ENCODE data around the gene KATNB1. TPM values are rescaled to one million over a fixed set of nuclear protein-coding genes. Genes with fewer than 3 reads are reported as not detected.

The KATNB1 gene
- total RNA-seq, 1 donor from 2014 or later, result 33.5 TPM

GRCh38 chr16:57741660-57742191, 6.2 kb downstream of the KATNB1 start:
- Mint-ChIP-seq H3K27ac (no peak overlapping the region), H3K36me3 (peaks cover 6% of the 10 kb centered on the region), H3K27me3 (ENCODE audit: insufficient read depth, low read depth) (no peaks in the 10 kb centered on the region), H3K9me3 (no peaks in the 10 kb centered on the region), H3K4me1 (peaks cover 9% of the 10 kb centered on the region), H3K4me3 (no peak overlapping the region)
- no peak for TF ChIP-seq EZH2phosphoT487 (IDR thresholded peaks at IDR 0.05)
- TF ChIP-seq EZH2 (IDR thresholded peaks at IDR 0.05), result no peak
- TF ChIP-seq CTCF (IDR thresholded peaks at IDR 0.05), result no peak
- no peaks in the 10 kb centered on the region for H3K27me3 ChIP-seq
- H3K4me3 ChIP-seq, result no peak overlapping the region
- no peaks in the 10 kb centered on the region for H4K20me1 ChIP-seq (ENCODE audit: low read depth)
- no peaks in the 10 kb centered on the region for H3K36me3 ChIP-seq
- no peaks in the 10 kb centered on the region for H3K9me3 ChIP-seq (ENCODE audit: low read depth)
- H3F3A ChIP-seq (ENCODE audit: low read depth), result no peaks in the 10 kb centered on the region
- no peaks in the 10 kb centered on the region for H3K79me2 ChIP-seq (ENCODE audit: low read depth)
- no peak for DNase-seq (ENCODE audit: low spot score)
- H3K9ac ChIP-seq, result no peak overlapping the region
- no peak overlapping the region for H3K27ac ChIP-seq
- no peak overlapping the region for H3K4me2 ChIP-seq
- H2AFZ ChIP-seq (replicated peaks), result no peak overlapping the region
- no peaks in the 10 kb centered on the region for H3K4me1 ChIP-seq

GRCh38 chr16:57742543-57742942, 7.0 kb downstream of the KATNB1 start:
- no peaks in the 10 kb centered on the region for H4K20me1 ChIP-seq (ENCODE audit: low read depth)
- no peak for DNase-seq (ENCODE audit: low spot score)
- Mint-ChIP-seq H3K9me3 (no peaks in the 10 kb centered on the region), H3K4me1 (peaks cover 8% of the 10 kb centered on the region), H3K27me3 (ENCODE audit: insufficient read depth, low read depth) (no peaks in the 10 kb centered on the region), H3K4me3 (no peak overlapping the region), H3K27ac (no peak overlapping the region), H3K36me3 (peaks cover 6% of the 10 kb centered on the region)
- no peak overlapping the region for H3K9ac ChIP-seq
- no peaks in the 10 kb centered on the region for H3K27me3 ChIP-seq
- no peak overlapping the region for H3K4me3 ChIP-seq
- H3K9me3 ChIP-seq (ENCODE audit: low read depth), result no peaks in the 10 kb centered on the region
- no peak overlapping the region for H3K27ac ChIP-seq
- no peaks in the 10 kb centered on the region for H3K36me3 ChIP-seq
- TF ChIP-seq EZH2phosphoT487 (IDR thresholded peaks at IDR 0.05), result no peak
- TF ChIP-seq CTCF (IDR thresholded peaks at IDR 0.05), result no peak
- no peak for TF ChIP-seq EZH2 (IDR thresholded peaks at IDR 0.05)
- H3F3A ChIP-seq (ENCODE audit: low read depth), result peaks cover 4% of the 10 kb centered on the region
- H3K4me1 ChIP-seq, result peaks cover 6% of the 10 kb centered on the region
- H2AFZ ChIP-seq (replicated peaks), result no peak overlapping the region
- no peak overlapping the region for H3K4me2 ChIP-seq
- H3K79me2 ChIP-seq (ENCODE audit: low read depth), result no peaks in the 10 kb centered on the region

- Histone ChIP-seq H3K27me3 (no peaks in the 10 kb centered on the region), H3K9me3 (ENCODE audit: low read depth) (no peaks in the 10 kb centered on the region), H3K4me3 (no peak overlapping the region), H3K36me3 (no peaks in the 10 kb centered on the region), H3K27ac (no peak overlapping the region), H3K4me2 (no peak overlapping the region), H3K79me2 (ENCODE audit: low read depth) (no peaks in the 10 kb centered on the region), H3K9ac (no peak overlapping the region), H3F3A (ENCODE audit: low read depth) (peaks cover 4% of the 10 kb centered on the region), H3K4me1 (peaks cover 9% of the 10 kb centered on the region), H4K20me1 (ENCODE audit: low read depth) (no peaks in the 10 kb centered on the region), H2AFZ (replicated peaks) (no peak overlapping the region)
- peaks cover 6% of the 10 kb centered on the region for H3K36me3 Mint-ChIP-seq
- no peak for DNase-seq (ENCODE audit: low spot score)
- TF ChIP-seq CTCF (IDR thresholded peaks at IDR 0.05), result no peak
- TF ChIP-seq EZH2phosphoT487 (IDR thresholded peaks at IDR 0.05), result no peak
- TF ChIP-seq EZH2 (IDR thresholded peaks at IDR 0.05), result no peak
- no peaks in the 10 kb centered on the region for H3K9me3 Mint-ChIP-seq
- H3K4me3 Mint-ChIP-seq, result no peak overlapping the region
- H3K27ac Mint-ChIP-seq, result no peak overlapping the region
- peaks cover 5% of the 10 kb centered on the region for H3K4me1 Mint-ChIP-seq
- H3K27me3 Mint-ChIP-seq (ENCODE audit: insufficient read depth, low read depth), result no peaks in the 10 kb centered on the region
These were observed 7.9 kb downstream of the KATNB1 start for GRCh38 chr16:57743458-57743857.

Measured in neural progenitor cell (in vitro differentiated cells).